ENCODE results near the gene SLC25A47.
"Not testable (repeated sequence)": the region's sequence is repeated elsewhere in the genome, so short reads cannot be mapped to it uniquely, and the experiment has no call there.

SLC25A47 gene

DNA sequence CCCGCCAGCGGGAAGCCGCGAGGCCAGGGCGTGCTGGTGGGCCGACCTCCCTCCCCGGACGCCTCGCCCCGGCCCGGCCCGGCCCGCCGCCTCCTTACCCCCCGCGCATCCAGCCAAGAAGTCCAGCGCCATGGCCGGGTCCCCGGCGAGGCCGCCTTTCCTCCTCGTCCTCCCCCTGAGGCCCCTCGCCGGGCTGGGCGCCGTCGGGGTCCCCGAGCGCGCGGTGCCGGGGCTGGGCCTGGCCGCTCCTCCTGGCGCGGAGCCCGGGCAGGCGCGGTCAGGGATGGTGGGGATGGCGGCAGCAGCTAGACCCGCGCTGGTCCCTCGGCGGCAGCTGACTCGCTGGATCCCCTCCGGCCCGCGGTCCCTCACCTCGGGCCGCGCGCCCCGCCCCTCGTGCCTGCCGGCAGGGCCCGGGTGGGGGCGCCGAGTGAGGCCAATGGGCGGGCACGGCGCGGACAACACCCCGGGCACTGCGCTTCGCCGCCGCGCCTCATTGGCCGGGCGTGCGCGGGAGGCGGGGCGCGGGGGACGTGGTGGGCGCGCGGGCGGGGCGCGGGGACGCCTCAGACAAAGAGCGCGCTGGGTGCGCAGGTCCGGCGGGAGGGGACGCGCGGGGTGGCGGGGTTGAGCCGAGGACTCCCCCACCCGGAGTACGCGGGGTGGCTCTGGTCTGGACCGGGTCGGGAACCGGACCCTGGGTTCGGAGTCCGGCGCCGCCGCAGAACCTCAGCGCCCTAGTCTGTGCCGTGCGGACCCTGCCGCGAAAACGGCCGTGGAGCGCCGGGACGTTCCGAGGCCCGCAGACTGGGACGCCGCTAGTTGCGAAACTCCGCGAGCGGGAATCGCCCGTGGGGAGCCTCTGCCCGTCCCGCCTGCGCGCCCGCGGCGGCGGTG, 16.8 kb upstream of the SLC25A47 start, which contains the start of gene SLC25A29:
TSS of gene SLC25A29 (minus strand) at position 344 of the 897 bp plus-strand sequence. CDS start at position 132, 212 bp downstream.
- peak; percentile 47 for DNase-seq

GRCh38 chr14:100306998-100307765, 16.0 kb upstream of the SLC25A47 start:
- DNase-seq, result no peak

- no peak for DNase-seq
Measured at GRCh38 chr14:100307766-100308426, 15.2 kb upstream of the SLC25A47 start.

DNA sequence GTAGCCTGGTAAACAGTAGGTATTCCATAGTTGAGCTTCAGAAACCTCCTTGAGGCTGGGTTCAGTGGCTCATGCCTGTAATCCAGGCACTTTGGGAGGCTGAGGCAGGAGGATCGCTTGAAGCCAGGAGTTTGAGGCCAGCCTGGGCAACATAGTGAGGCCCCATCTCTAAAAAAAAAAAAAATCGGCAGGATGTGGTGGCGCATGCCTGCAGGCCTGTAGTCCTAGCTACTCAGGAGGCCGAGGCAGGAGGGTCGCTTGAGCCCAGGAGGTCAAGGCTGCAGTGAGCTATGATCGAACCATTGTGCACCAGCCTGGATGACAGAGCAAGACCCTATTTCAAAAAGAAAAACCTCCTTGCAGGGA, 14.7 kb upstream of the SLC25A47 start:
- DNase-seq, result not testable (repeated sequence)

GRCh38 chr14:100309028-100309737, 14.0 kb upstream of the SLC25A47 start:
- DNase-seq, result no peak

DNA sequence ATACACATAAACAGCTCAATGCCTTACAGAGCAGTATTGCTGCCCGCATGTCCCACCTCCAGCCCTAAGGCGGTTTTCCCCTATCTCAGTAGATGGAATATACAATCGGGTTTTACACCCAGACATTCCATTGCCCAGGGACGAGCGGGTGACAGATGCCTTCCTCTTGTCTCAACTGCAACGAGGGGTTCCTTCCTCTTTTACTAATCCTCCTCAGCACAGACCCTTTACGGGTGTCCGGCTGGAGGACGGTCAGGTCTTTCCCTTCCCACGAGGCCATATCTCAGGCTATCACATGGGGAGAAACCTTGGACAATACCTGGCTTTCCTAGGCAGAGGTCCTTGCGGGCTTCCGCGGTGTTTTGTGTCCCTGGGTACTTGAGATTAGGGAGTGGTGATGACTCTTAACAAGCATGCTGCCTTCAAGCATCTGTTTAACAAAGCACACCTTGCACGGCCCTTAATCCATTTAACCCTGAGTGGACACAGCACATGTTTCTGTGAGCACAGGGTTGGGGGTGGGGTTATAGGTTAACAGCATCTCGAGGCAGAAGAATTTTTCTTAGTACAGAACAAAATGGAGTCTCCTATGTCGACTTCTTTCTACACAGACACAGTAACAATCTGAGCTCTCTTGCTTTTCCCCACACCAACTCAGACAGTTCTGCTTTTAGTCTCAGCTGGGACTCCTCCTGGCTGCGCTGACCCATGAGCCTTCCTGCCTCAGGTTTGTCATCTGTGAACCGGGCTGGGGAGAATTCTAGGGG, 10.8 kb upstream of the SLC25A47 start:
- DNase-seq, result not testable (repeated sequence)

DNA sequence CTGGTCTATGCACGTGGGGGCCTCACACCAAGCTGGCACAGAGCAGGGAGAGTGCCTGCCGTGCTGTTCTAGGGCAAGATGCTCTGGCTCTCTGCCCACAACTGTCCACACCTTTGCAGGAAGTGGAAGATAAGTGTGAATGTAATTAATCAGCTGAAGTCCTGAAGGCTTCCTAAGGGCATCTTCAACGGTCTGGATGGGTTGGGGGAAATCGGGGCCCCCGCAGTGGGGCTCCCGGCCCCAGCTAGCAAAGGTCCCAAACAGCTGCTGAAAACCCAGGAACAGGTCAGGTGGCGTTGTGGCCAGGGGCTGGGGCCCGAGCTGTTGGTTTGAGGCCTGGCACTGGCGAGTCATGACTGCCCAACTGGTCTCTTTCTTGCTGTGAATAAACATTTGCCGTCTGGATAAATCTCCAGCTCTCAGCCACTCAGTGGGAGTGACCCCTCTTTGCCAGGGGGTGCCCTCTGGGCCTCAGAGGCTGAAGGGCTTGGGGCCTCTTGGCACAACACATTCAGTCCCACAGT, 10.2 kb upstream of the SLC25A47 start:
- no peak for DNase-seq

- no peak for DNase-seq
Measured at GRCh38 chr14:100313464-100314230, 9.5 kb upstream of the SLC25A47 start.

DNA sequence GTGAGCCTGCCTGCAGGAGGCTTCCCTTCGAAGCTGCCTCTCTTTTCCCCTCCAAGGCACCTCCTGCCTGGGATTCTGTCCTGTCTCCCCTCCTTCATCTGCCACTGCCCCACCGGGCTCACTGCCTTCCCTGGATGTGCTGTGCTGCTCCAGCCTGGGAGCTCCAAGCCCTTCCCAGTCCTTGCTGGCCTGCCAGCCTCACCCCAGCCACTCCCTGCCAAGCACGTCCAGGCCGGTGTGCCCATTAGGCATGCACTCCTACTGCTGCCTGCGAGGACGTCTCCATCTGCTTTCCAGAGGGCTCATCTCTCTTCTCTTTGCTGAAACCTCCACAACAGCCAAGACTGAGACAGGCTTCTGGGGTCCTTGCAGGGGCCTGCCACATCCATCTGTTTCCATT, 8.4 kb upstream of the SLC25A47 start:
- DNase-seq, result no peak

GRCh38 chr14:100317389-100317788, 5.8 kb upstream of the SLC25A47 start:
- DNase-seq, result no peak

GRCh38 chr14:100317912-100318808, 5.0 kb upstream of the SLC25A47 start:
- DNase-seq, result peak; percentile 40

DNA sequence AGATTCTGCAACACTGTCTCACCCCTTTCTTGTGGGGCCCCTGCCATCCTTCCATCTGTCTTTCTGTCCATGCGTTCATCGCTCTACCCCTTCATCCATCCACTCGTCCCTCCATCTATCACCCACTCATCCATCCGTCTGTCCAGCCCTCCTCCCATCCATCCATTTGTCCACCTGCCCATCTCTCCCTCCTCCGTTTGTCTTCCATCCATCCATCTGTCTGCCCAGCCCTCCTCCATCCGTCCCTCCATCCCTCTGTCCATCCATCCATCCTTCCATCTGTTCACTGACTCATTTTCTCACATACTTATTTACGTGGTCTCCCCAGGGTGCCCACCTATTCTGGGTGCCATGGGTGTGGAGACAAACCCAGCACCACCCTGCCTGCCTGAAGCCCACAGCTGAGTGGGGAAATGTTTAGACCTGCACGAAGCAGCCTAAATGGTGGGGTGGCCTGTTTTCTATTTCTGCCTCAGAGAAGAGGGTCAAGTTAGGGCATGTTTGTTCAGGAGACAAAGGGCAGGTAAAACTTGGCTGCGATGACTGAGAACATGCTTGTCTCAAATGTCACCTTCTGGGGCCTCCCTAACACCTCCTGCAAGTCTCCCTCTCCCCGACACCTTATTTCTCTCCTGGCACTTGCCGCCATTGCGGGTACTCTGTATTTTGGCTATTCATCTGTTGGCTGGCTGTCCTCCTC, 2.8 kb upstream of the SLC25A47 start:
- DNase-seq, result no peak

DNA sequence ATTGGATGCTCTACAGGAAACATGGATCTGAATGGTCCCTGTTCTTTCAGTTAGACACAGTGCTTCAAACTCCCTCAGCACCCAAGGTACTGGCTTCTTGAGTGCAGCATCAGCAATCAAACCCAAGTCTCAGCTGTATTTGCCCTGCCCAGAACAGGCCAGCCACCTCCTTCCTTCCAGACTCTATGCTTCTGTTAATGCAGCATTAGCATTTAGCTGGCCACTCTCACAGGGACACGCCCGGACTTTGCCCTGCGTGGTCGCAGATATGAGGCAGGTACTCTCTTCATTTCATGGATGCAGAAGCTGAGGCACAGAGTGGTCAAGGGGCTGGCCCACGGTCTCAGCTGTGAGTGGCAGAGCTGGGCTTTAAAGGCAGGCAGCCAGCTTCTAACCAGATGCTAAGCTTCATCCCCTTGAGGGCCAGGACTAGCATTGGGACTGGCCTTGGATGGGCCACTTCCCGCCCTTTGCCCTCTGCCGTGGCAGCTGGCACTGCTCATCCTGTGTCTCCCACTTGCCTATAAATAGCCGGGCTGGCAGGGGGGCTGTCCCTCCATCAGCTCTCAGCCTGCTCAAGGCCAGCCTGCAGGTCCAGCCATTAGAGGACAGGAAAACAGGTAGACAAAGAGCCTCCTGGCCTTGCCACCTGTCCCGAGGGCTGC, 1.5 kb upstream of the SLC25A47 start:
- DNase-seq, result no peak

- DNase-seq, result no peak
Measured at GRCh38 chr14:100322138-100322957, 791 bp upstream of the SLC25A47 start.

DNA sequence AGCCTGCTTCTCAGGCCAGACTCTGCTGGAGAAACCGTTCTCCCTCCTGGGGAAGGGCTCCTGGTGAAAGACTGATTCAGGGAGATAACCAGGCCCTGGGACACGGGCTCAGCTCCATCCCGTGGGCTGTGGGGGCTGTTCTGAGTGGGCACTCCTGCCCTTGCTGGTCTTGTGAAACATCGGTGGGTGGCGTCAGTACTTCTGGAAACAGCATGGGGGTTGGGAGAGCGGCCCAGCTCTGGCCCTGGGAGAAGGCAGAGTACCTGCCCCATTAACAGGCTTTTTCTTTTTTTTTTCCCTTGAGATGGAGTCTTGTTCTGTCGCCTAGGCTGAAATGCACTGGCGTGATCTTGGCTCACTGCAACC, 786 bp downstream of the SLC25A47 start:
- DNase-seq, result no peak

GRCh38 chr14:100325231-100325632, 2.1 kb downstream of the SLC25A47 start:
- DNase-seq, result no peak

DNA sequence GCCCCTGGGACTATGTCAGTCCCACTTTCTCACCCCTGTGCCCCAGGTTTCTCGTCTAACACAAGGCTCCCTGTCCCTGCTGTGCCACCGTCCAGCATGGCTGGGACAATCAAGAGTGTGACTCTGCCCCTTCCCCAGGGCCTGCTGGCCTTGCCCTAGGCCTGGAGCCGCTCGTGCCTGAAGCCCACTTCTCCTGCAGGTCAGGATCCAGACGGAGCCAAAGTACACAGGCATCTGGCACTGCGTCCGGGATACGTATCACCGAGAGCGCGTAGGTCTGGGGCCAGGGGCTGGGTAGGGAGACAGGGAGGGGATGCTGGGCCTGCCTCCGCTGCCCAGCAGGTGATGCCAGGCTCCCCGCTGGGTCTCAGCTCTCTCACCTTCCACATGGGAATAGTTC, 2.8 kb downstream of the SLC25A47 start:
- DNase-seq, result no peak

DNA sequence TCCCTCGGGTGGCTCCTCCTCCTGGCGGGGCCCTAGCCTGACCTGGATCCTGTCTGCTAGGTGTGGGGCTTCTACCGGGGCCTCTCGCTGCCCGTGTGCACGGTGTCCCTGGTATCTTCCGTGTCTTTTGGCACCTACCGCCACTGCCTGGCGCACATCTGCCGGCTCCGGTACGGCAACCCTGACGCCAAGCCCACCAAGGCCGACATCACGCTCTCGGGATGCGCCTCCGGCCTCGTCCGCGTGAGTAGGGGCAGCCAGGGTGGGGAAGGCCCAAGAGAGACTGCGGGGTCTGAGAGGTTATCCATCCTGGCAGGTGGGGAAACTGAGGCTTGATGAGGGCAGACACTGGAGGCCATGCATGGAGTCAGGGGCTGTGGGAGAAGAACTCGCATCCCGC, 4.0 kb downstream of the SLC25A47 start:
- DNase-seq, result no peak
